Measurements from ENCODE around the gene NUDT1. TPM values are rescaled to one million over a fixed set of nuclear protein-coding genes. Genes with fewer than 3 reads are reported as not detected.

The NUDT1 gene
- total RNA-seq, 1 experiment from 2014 or later = 84.7 TPM

- no peak overlapping the region for H2BK20ac ChIP-seq (ENCODE audit: low read depth, low read length, poor library complexity, severe bottlenecking)
- H3K56ac ChIP-seq (ENCODE audit: insufficient read length, low read depth, low read length) = no peak overlapping the region
- no peak overlapping the region for H4K91ac ChIP-seq (ENCODE audit: insufficient read length, low read depth, low read length)
- H3K4me2 ChIP-seq (ENCODE audit: insufficient read depth, insufficient read length, low read length) = no peak overlapping the region
- Mint-ChIP-seq H3K4me3 (no peak overlapping the region), H3K4me1 (peaks cover 18 to 20% of the 10 kb centered on the region in 2 experiments), H3K36me3 (ENCODE audit: insufficient read depth in 1 of 3, low read depth in 3 of 3) (peaks cover 10 to 41% (median 29%) of the 10 kb centered on the region in 3 experiments), H3K27ac (peak overlapping the region in 2 of 3 experiments; percentile 59 to 66; a peak in 3 of 7 replicates), H3K27me3 (ENCODE audit: low read depth) (no peaks in the 10 kb centered on the region), H3K9me3 (peaks cover 2 to 5% of the 10 kb centered on the region in 2 experiments; a peak in 2 of 5 replicates)
- DNase-seq = no peak
- no peak overlapping the region for H3K27ac ChIP-seq (ENCODE audit: insufficient read length, low read depth, low read length)
- TF ChIP-seq CTCF (conservative IDR thresholded peaks at IDR 0.05) = no peak
- no peak overlapping the region for H2AK5ac ChIP-seq (ENCODE audit: insufficient read length, low read length)
- no peak overlapping the region for H4K5ac ChIP-seq (ENCODE audit: insufficient read length, low read depth, low read length)
- H3K23me2 ChIP-seq (ENCODE audit: insufficient read length, low read depth, low read length, poor library complexity, severe bottlenecking) = no peaks in the 10 kb centered on the region
- no peak overlapping the region for H2BK5ac ChIP-seq (ENCODE audit: insufficient read length, low read length)
- H2AFZ ChIP-seq (ENCODE audit: low read length) = no peak overlapping the region
- H3K9ac ChIP-seq (ENCODE audit: extremely low read depth, insufficient read length, low read length) = no peak overlapping the region
- no peak overlapping the region for H2BK12ac ChIP-seq (ENCODE audit: insufficient read length, low read depth, low read length)
- H3K4ac ChIP-seq (ENCODE audit: low read depth, low read length) = no peak overlapping the region
- H3K79me2 ChIP-seq (ENCODE audit: insufficient read depth, low read length) = no peaks in the 10 kb centered on the region
- no peaks in the 10 kb centered on the region for H3K79me1 ChIP-seq (ENCODE audit: insufficient read depth, low read depth, low read length, poor library complexity, severe bottlenecking)
- no peak overlapping the region for H3K18ac ChIP-seq (ENCODE audit: insufficient read length, low read depth, low read length)
- WGBS (ENCODE audit: extremely low coverage, insufficient read length, low lambda C conversion rate) = no CpG with 5 or more reads among the region's 20 CpGs
- no peak overlapping the region for H4K8ac ChIP-seq (replicated peaks; ENCODE audit: insufficient read length, low read depth, low read length)
- no peak overlapping the region for H3T11ph ChIP-seq (ENCODE audit: low read length)
- H3K14ac ChIP-seq (ENCODE audit: insufficient read depth, low read length) = no peak overlapping the region
- no peaks in the 10 kb centered on the region for H4K20me1 ChIP-seq (ENCODE audit: control insufficient read depth, insufficient read depth, insufficient read length)
- H3K9me3 ChIP-seq (ENCODE audit: control insufficient read depth, low read depth, low read length) = no peaks in the 10 kb centered on the region
- no peak overlapping the region for H2BK15ac ChIP-seq (ENCODE audit: low read depth, low read length)
- no peak overlapping the region for H3K23ac ChIP-seq (ENCODE audit: insufficient read length, low read depth, low read length)
- H2BK120ac ChIP-seq (ENCODE audit: low read depth, low read length, poor library complexity, severe bottlenecking) = no peak overlapping the region
- no peaks in the 10 kb centered on the region for H3K27me3 ChIP-seq (ENCODE audit: insufficient read depth, low read length)
- peaks cover 2% of the 10 kb centered on the region; the same call in 1 of the 2 replicates for H3K4me1 ChIP-seq (ENCODE audit: insufficient read depth, low read length)
These were observed 31.8 kb downstream of the NUDT1 start for GRCh38 chr7:2273866-2274265.
